SK-N-SH (cell line): Measurements from ENCODE around the gene DEPP1. TPM values are rescaled to one million over a fixed set of nuclear protein-coding genes. Genes with fewer than 3 reads are reported as not detected.

Source experiments
- CTCF ChIA-PET: fragments of 300-600, 350-600 bp; formaldehyde crosslinking; extraction: SDS; loops from one replicate; lab custom pipeline; 2021; lab: Yijun Ruan, JAX
- POLR2A ChIA-PET: fragments of 350-600 bp; sonication (Branson Sonifier 250); formaldehyde crosslinking; extraction: SDS; loops from one replicate; lab custom pipeline; 2020; ENCODE audit warnings: antibody characterized with exemption, inconsistent platforms; lab: Yijun Ruan, JAX
- DNase-seq: peaks from one replicate; pipeline ENCODE4 v3.0.0; 2012
- H2AFZ ChIP-seq: fragments of 200-600 bp; sonication (generic); 2 replicates; pipeline ENCODE4 v1.8.1; 2016; ENCODE audit warnings: antibody characterized with exemption, mild to moderate bottlenecking, low read depth
- H3F3A ChIP-seq: fragments of 200-600 bp; sonication (generic); replicated peaks from 2 replicates; pipeline ENCODE3; 2016; ENCODE audit warnings: antibody characterized with exemption, mild to moderate bottlenecking; ENCODE audit not compliant: insufficient read depth
- H3K27ac ChIP-seq, 2 experiments: fragments of 200-500 bp in 1 of 2; fragments of 200-600 bp in 1 of 2; sonication (Bioruptor generic) in 1 of 2; sonication (generic), shearing (Covaris generic) in 1 of 2; 2 replicates each; pipeline versions ENCODE4 v1.5.1 to v1.6.1; 2014 to 2016; ENCODE audit warnings: low read depth in 2 of 2, inconsistent platforms in 1 of 2, low read length in 1 of 2, mild to moderate bottlenecking in 1 of 2, mixed read lengths in 1 of 2
- H3K27me3 ChIP-seq: fragments of 200-600 bp; sonication (generic), shearing (Covaris generic); 2 replicates; pipeline ENCODE4 v1.6.1; 2016; ENCODE audit warnings: mixed run types; ENCODE audit not compliant: insufficient read depth
- H3K36me3 ChIP-seq, 2 experiments: fragments of 200-500 bp in 1 of 2; fragments of 200-600 bp in 1 of 2; sonication (Bioruptor generic) in 1 of 2; sonication (generic) in 1 of 2; replicated peaks in 1 of 2; 2 replicates each; pipeline versions ENCODE3 to v1.5.1; 2014 to 2016; ENCODE audit warnings: low read length in 1 of 2, mild to moderate bottlenecking in 1 of 2; ENCODE audit not compliant: insufficient read depth in 2 of 2, control insufficient read depth in 1 of 2
- H3K4me1 ChIP-seq, 2 experiments: fragments of 200-500 bp in 1 of 2; fragments of 200-600 bp in 1 of 2; sonication (Bioruptor generic) in 1 of 2; sonication (generic), shearing (Covaris generic) in 1 of 2; 2 replicates each; pipeline versions ENCODE4 v1.5.1 to v1.6.1; 2014 to 2016; ENCODE audit warnings: low read depth in 1 of 2, low read length in 1 of 2, mixed run types in 1 of 2; ENCODE audit not compliant: insufficient read depth in 2 of 2, control insufficient read depth in 1 of 2
- H3K4me2 ChIP-seq: fragments of 200-600 bp; sonication (generic), shearing (Covaris generic); 2 replicates; pipeline ENCODE4 v1.6.1; 2017; ENCODE audit warnings: mixed run types
- H3K4me3 ChIP-seq, 2 experiments: fragments of 200-500 bp in 1 of 2; fragments of 200-600 bp in 1 of 2; sonication (Bioruptor generic) in 1 of 2; sonication (generic), shearing (Covaris generic) in 1 of 2; 2 replicates each; pipeline versions ENCODE4 v1.5.1 to v1.8.1; 2014 to 2016; ENCODE audit warnings: low read depth in 2 of 2, inconsistent platforms in 1 of 2, low read length in 1 of 2, mild to moderate bottlenecking in 1 of 2, mixed read lengths in 1 of 2, moderate library complexity in 1 of 2
- H3K79me2 ChIP-seq: fragments of 200-600 bp; sonication (generic); 2 replicates; pipeline ENCODE4 v1.8.1; 2017; ENCODE audit warnings: mild to moderate bottlenecking; ENCODE audit not compliant: insufficient read depth
- H3K9ac ChIP-seq: fragments of 200-600 bp; sonication (generic); 2 replicates; pipeline ENCODE4 v1.6.1; 2017; ENCODE audit warnings: mixed run types
- H3K9me2 ChIP-seq: fragments of 200-600 bp; sonication (generic); 2 replicates; pipeline ENCODE4 v1.6.1; 2017; ENCODE audit warnings: mixed run types
- H3K9me3 ChIP-seq: fragments of 200-600 bp; sonication (generic); 2 replicates; pipeline ENCODE4 v1.6.1; 2017; ENCODE audit warnings: mixed run types, mild to moderate bottlenecking, moderate library complexity
- H4K20me1 ChIP-seq: fragments of 200-600 bp; sonication (generic); 2 replicates; pipeline ENCODE4 v1.6.1; 2017; ENCODE audit warnings: mild to moderate bottlenecking, mixed run types; ENCODE audit not compliant: insufficient read depth
- CHD2 ChIP-seq: fragments of 150-350 bp; IDR thresholded peaks from 2 replicates; pipeline ENCODE4 v1.6.1; 2018; ENCODE audit warnings: low read length; ENCODE audit not compliant: partially characterized antibody
- ELF1 ChIP-seq: IDR thresholded peaks from 2 replicates; pipeline ENCODE4 v1.4.0; 2012
- EP300 ChIP-seq, 2 experiments: IDR thresholded peaks; 2 replicates each; pipeline versions ENCODE4 v1.4.0 to v1.6.1; 2012; ENCODE audit warnings: borderline replicate concordance in 1 of 2, low read depth in 1 of 2, low read length in 1 of 2
- EZH2phosphoT487 ChIP-seq: fragments of 200-600 bp; sonication (generic); IDR thresholded peaks from 2 replicates; pipeline ENCODE4 v1.6.1; 2017; ENCODE audit warnings: low read depth, mixed run types, mild to moderate bottlenecking, antibody characterized with exemption, moderate library complexity, borderline replicate concordance
- GABPA ChIP-seq: IDR thresholded peaks from 2 replicates; pipeline ENCODE4 v1.4.0; 2012; ENCODE audit warnings: low read depth, mild to moderate bottlenecking
- GATA2 ChIP-seq: sonication (generic); formaldehyde crosslinking; IDR thresholded peaks from 2 replicates; pipeline ENCODE4 v1.5.0; 2020; ENCODE audit warnings: mild to moderate bottlenecking, missing genetic modification reagents
- NFIC ChIP-seq: IDR thresholded peaks from 2 replicates; pipeline ENCODE4 v1.4.0; 2012; ENCODE audit warnings: borderline replicate concordance
- NRF1 ChIP-seq: IDR thresholded peaks from 2 replicates; pipeline ENCODE4 v1.6.1; 2012; ENCODE audit warnings: low read depth, mild to moderate bottlenecking, low read length
- POLR2AphosphoS5 ChIP-seq: IDR thresholded peaks from 2 replicates; pipeline ENCODE4 v1.6.1; 2012; ENCODE audit warnings: low read depth, low read length
- RFX5 ChIP-seq: IDR thresholded peaks from 2 replicates; pipeline ENCODE4 v1.6.1; 2012; ENCODE audit warnings: mild to moderate bottlenecking, improper control_type of control experiment, low read length
- RXRA ChIP-seq: IDR thresholded peaks from 2 replicates; pipeline ENCODE4 v1.4.0; 2012; ENCODE audit warnings: low read depth, mild to moderate bottlenecking, borderline replicate concordance
- SIN3A ChIP-seq: IDR thresholded peaks from 2 replicates; pipeline ENCODE4 v1.6.1; 2012; ENCODE audit warnings: low read depth, mild to moderate bottlenecking, low read length, moderate library complexity, borderline replicate concordance
- TAF1 ChIP-seq: IDR thresholded peaks from 2 replicates; pipeline ENCODE4 v1.6.1; 2012; ENCODE audit warnings: low read depth, mild to moderate bottlenecking, low read length, moderate library complexity, borderline replicate concordance
- TCF12 ChIP-seq: IDR thresholded peaks from 2 replicates; pipeline ENCODE4 v1.4.0; 2012
- YY1 ChIP-seq: IDR thresholded peaks from 2 replicates; pipeline ENCODE4 v1.4.0; 2012; ENCODE audit warnings: low read depth, mild to moderate bottlenecking
- WGBS: methylation state at CpG from one replicate; pipeline ENCODE4 v1.1.6; 2017; ENCODE audit warnings: low lambda C conversion rate; 5-methylcytosine and 5-hydroxymethylcytosine counted together
- polyA plus RNA-seq, 3 experiments: library from polyadenylated mRNA; depleted of rRNA; stranded (reverse); fragments of >200 nt; gene quantifications; 2 replicates each; pipeline ENCODE4 v1.2.3, GENCODE V29; 2012
- TF ChIP-seq, protein P1 (sequence below): IDR thresholded peaks from 2 replicates; pipeline ENCODE4 v1.4.0; 2012; ENCODE audit warnings: low read depth
- TF ChIP-seq, protein P2 (sequence below): IDR thresholded peaks from 2 replicates; pipeline ENCODE4 v1.6.1; 2012; ENCODE audit warnings: mild to moderate bottlenecking, low read depth, low read length, moderate library complexity
- TF ChIP-seq, protein P3 (sequence below): IDR thresholded peaks from 2 replicates; pipeline ENCODE4 v1.4.0; 2012; ENCODE audit warnings: low read depth, borderline replicate concordance
- TF ChIP-seq, protein P4 (sequence below): fragments of 200-600 bp; sonication (generic); IDR thresholded peaks from 2 replicates; pipeline ENCODE4 v1.6.1; 2017; ENCODE audit warnings: antibody characterized with exemption, mild to moderate bottlenecking, moderate library complexity

DEPP1 gene
- polyA plus RNA-seq, 1 of the 3 experiments (the other 2 are of a cell fraction) = 5.3 TPM

GRCh38 chr10:45000752-45001380, 22.3 kb upstream of the DEPP1 start, which contains the start of gene ZNF22:
ZNF22 (plus strand) TSS chr10:45000923; CDS start chr10:45003369, 2,446 bp downstream.
- peaks cover 8 to 12% of the 10 kb centered on the region in 2 experiments; a peak in 3 of 4 replicates for H3K4me1 ChIP-seq
- POLR2A ChIA-PET = interaction anchor here (0.6 to 1.2 kb wide), 5 partner anchors 35 to 417 kb away, joined by 3 to 4 read pairs (median 3); partner anchors contain the start of gene RASSF4
- H3K9me2 ChIP-seq = no peaks in the 10 kb centered on the region
- H3K36me3 ChIP-seq = peaks cover 22 to 27% of the 10 kb centered on the region in 2 experiments
- peak; percentile 91 for DNase-seq
- H3K27ac ChIP-seq = peak within 1 kb of the TSS; percentile 76 to 92
- H3K4me2 ChIP-seq = peak within 1 kb of the TSS; percentile 84
- CTCF ChIA-PET = interaction anchor here (1.3 to 3.0 kb wide), 2 partner anchors 68 to 234 kb away, joined by 4 to 11 read pairs; no protein-coding TSS in a partner anchor
- peak within 1 kb of the TSS; percentile 98 for H2AFZ ChIP-seq
- H3K9me3 ChIP-seq = no peaks in the 10 kb centered on the region
- H3K79me2 ChIP-seq = peaks cover 37% of the 10 kb centered on the region
- H4K20me1 ChIP-seq = no peaks in the 10 kb centered on the region
- peak within 1 kb of the TSS; percentile 84 for H3K9ac ChIP-seq
- no peaks in the 10 kb centered on the region for H3F3A ChIP-seq
- peak within 1 kb of the TSS; percentile 71 for H3K4me3 ChIP-seq
- H3K27me3 ChIP-seq = no peaks in the 10 kb centered on the region
- no peak for TF ChIP-seq EZH2phosphoT487
- no peak for TF ChIP-seq RFX5
- TF ChIP-seq ELF1 = peak; percentile 33; the same call in 1 of the 2 replicates
- no peak for TF ChIP-seq NRF1
- peak; percentile 89 for TF ChIP-seq TAF1
- TF ChIP-seq EP300 (IDR thresholded peaks at IDR 0.05; ENCODE audit: borderline replicate concordance in 1 of 2, low read depth in 1 of 2, low read length in 1 of 2) = peak in 1 of 2 experiments; percentile 24; a peak in 1 of 4 replicates
- TF ChIP-seq, protein P1, sequence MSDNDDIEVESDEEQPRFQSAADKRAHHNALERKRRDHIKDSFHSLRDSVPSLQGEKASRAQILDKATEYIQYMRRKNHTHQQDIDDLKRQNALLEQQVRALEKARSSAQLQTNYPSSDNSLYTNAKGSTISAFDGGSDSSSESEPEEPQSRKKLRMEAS = peak; percentile 76
- TF ChIP-seq SIN3A = peak; percentile 40; the same call in 1 of the 2 replicates
- no peak for TF ChIP-seq TCF12
- TF ChIP-seq POLR2AphosphoS5 = 0 out of 2 replicates have a peak, but pooled peaks have one; percentile 52
- no peak for TF ChIP-seq RXRA
- no peak for TF ChIP-seq NFIC
- TF ChIP-seq, protein P2, sequence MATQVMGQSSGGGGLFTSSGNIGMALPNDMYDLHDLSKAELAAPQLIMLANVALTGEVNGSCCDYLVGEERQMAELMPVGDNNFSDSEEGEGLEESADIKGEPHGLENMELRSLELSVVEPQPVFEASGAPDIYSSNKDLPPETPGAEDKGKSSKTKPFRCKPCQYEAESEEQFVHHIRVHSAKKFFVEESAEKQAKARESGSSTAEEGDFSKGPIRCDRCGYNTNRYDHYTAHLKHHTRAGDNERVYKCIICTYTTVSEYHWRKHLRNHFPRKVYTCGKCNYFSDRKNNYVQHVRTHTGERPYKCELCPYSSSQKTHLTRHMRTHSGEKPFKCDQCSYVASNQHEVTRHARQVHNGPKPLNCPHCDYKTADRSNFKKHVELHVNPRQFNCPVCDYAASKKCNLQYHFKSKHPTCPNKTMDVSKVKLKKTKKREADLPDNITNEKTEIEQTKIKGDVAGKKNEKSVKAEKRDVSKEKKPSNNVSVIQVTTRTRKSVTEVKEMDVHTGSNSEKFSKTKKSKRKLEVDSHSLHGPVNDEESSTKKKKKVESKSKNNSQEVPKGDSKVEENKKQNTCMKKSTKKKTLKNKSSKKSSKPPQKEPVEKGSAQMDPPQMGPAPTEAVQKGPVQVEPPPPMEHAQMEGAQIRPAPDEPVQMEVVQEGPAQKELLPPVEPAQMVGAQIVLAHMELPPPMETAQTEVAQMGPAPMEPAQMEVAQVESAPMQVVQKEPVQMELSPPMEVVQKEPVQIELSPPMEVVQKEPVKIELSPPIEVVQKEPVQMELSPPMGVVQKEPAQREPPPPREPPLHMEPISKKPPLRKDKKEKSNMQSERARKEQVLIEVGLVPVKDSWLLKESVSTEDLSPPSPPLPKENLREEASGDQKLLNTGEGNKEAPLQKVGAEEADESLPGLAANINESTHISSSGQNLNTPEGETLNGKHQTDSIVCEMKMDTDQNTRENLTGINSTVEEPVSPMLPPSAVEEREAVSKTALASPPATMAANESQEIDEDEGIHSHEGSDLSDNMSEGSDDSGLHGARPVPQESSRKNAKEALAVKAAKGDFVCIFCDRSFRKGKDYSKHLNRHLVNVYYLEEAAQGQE = 0 out of 2 replicates have a peak, but pooled peaks have one; percentile 9
- TF ChIP-seq YY1 = 0 out of 2 replicates have a peak, but pooled peaks have one; percentile 31
- peak; percentile 53 for TF ChIP-seq CHD2
- TF ChIP-seq, protein P3, sequence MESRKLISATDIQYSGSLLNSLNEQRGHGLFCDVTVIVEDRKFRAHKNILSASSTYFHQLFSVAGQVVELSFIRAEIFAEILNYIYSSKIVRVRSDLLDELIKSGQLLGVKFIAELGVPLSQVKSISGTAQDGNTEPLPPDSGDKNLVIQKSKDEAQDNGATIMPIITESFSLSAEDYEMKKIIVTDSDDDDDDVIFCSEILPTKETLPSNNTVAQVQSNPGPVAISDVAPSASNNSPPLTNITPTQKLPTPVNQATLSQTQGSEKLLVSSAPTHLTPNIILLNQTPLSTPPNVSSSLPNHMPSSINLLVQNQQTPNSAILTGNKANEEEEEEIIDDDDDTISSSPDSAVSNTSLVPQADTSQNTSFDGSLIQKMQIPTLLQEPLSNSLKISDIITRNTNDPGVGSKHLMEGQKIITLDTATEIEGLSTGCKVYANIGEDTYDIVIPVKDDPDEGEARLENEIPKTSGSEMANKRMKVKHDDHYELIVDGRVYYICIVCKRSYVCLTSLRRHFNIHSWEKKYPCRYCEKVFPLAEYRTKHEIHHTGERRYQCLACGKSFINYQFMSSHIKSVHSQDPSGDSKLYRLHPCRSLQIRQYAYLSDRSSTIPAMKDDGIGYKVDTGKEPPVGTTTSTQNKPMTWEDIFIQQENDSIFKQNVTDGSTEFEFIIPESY = no peak
- TF ChIP-seq GABPA = peak; percentile 72
- TF ChIP-seq GATA2 = no peak
- TF ChIP-seq, protein P4, sequence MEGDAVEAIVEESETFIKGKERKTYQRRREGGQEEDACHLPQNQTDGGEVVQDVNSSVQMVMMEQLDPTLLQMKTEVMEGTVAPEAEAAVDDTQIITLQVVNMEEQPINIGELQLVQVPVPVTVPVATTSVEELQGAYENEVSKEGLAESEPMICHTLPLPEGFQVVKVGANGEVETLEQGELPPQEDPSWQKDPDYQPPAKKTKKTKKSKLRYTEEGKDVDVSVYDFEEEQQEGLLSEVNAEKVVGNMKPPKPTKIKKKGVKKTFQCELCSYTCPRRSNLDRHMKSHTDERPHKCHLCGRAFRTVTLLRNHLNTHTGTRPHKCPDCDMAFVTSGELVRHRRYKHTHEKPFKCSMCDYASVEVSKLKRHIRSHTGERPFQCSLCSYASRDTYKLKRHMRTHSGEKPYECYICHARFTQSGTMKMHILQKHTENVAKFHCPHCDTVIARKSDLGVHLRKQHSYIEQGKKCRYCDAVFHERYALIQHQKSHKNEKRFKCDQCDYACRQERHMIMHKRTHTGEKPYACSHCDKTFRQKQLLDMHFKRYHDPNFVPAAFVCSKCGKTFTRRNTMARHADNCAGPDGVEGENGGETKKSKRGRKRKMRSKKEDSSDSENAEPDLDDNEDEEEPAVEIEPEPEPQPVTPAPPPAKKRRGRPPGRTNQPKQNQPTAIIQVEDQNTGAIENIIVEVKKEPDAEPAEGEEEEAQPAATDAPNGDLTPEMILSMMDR = no peak
- 2% methylated on average over 46 of the region's 79 CpGs for WGBS
